GM21515 (cell line): ENCODE measurements around the gene FAM167B.
"Not testable (repeated sequence)": the region's sequence is repeated elsewhere in the genome, so short reads cannot be mapped to it uniquely, and the experiment has no call there.

Experiments
- ATAC-seq: cut with Tn5 transposase; IDR thresholded peaks from one replicate; pipeline ENCODE4 v1.9.1; 2021; ENCODE audit not compliant: unreplicated experiment

Gene FAM167B

GRCh38 chr1:32257227-32257508 is 10.1 kb downstream of the FAM167B start:
- ATAC-seq = no peak

GRCh38 chr1:32263236-32263593 is 16.2 kb downstream of the FAM167B start:
- ATAC-seq = not testable (repeated sequence)

- no peak for ATAC-seq
Observed at GRCh38 chr1:32263744-32264143, 16.7 kb downstream of the FAM167B start.

- no peak for ATAC-seq
Observed at GRCh38 chr1:32265846-32266245, 18.8 kb downstream of the FAM167B start.

GRCh38 chr1:32266921-32267591 is 20.0 kb downstream of the FAM167B start:
- ATAC-seq = no peak

- no peak for ATAC-seq
Observed at GRCh38 chr1:32269744-32270143, 22.7 kb downstream of the FAM167B start.

GRCh38 chr1:32272557-32273390 is 25.8 kb downstream of the FAM167B start:
- no peak for ATAC-seq

GRCh38 chr1:32273391-32274208 is 26.6 kb downstream of the FAM167B start:
- ATAC-seq = no peak

- ATAC-seq = no peak
Observed at GRCh38 chr1:32274646-32275340, 27.8 kb downstream of the FAM167B start.

GRCh38 chr1:32275424-32275823 is 28.4 kb downstream of the FAM167B start:
- no peak for ATAC-seq

GRCh38 chr1:32276032-32276782 is 29.2 kb downstream of the FAM167B start:
- ATAC-seq = no peak

GRCh38 chr1:32284777-32285176 is 37.8 kb downstream of the FAM167B start:
- not testable (repeated sequence) for ATAC-seq

- ATAC-seq = no peak
Observed at GRCh38 chr1:32285658-32286057, 38.6 kb downstream of the FAM167B start.

- ATAC-seq = no peak
Observed at GRCh38 chr1:32286763-32287162, 39.7 kb downstream of the FAM167B start.

- ATAC-seq = no peak
Observed at GRCh38 chr1:32289256-32289655, 42.2 kb downstream of the FAM167B start.

- no peak for ATAC-seq
Observed at GRCh38 chr1:32291145-32291707, 44.2 kb downstream of the FAM167B start.

- peak; percentile 92 for ATAC-seq
Observed at GRCh38 chr1:32291708-32292538, 44.9 kb downstream of the FAM167B start, which contains the start of gene HDAC1. Gene HDAC1, plus strand, starts transcription at chr1:32292083. Its CDS starts 87 bp downstream, at chr1:32292170.

- not testable (repeated sequence) for ATAC-seq
Observed at GRCh38 chr1:32298211-32298610, 51.2 kb downstream of the FAM167B start.
